Hematopoietic multipotent progenitor cell (in vitro differentiated cells): ENCODE data around the gene SH3GL3. TPM values are rescaled to one million over a fixed set of nuclear protein-coding genes. Genes with fewer than 3 reads are reported as not detected.

Source experiments
- DNase-seq, 3 donors: peaks; one replicate each; pipeline ENCODE4 v3.0.0-alpha.2; 2011 to 2015; ENCODE audit warnings: low read depth in 2 of 3, low spot score in 2 of 3
- total RNA-seq: library from RNA; depleted of rRNA; stranded (reverse); fragments of >200 nt; gene quantifications from one replicate; pipeline ENCODE4 v1.2.3, GENCODE V29; 2012

SH3GL3 gene
- total RNA-seq, 1 donor = 0.27 TPM

GRCh38 chr15:83499476-83499875 is 52.3 kb downstream of the SH3GL3 start:
- DNase-seq = no peak

GRCh38 chr15:83503595-83504364 is 56.6 kb downstream of the SH3GL3 start:
- DNase-seq = no peak

- no peak for DNase-seq
Measured at GRCh38 chr15:83504365-83504764, 57.2 kb downstream of the SH3GL3 start.

- no peak for DNase-seq
Measured at GRCh38 chr15:83510001-83510400, 62.9 kb downstream of the SH3GL3 start.

- no peak for DNase-seq
Measured at GRCh38 chr15:83512459-83512858, 65.3 kb downstream of the SH3GL3 start.

GRCh38 chr15:83514584-83514983 is 67.4 kb downstream of the SH3GL3 start:
- no peak for DNase-seq

- DNase-seq = no peak
Measured at GRCh38 chr15:83515164-83515563, 68.0 kb downstream of the SH3GL3 start.

- DNase-seq = no peak
Measured at GRCh38 chr15:83516935-83517334, 69.8 kb downstream of the SH3GL3 start.

GRCh38 chr15:83526319-83526718 is 79.2 kb downstream of the SH3GL3 start:
- no peak for DNase-seq

- no peak for DNase-seq
Measured at GRCh38 chr15:83533410-83533962, 86.3 kb downstream of the SH3GL3 start.

GRCh38 chr15:83537606-83538005 is 90.5 kb downstream of the SH3GL3 start:
- DNase-seq = no peak

- no peak for DNase-seq
Measured at GRCh38 chr15:83538682-83539081, 91.5 kb downstream of the SH3GL3 start.

GRCh38 chr15:83545804-83546511 is 98.8 kb downstream of the SH3GL3 start:
- no peak for DNase-seq

GRCh38 chr15:83546512-83546888 is 99.4 kb downstream of the SH3GL3 start:
- no peak for DNase-seq

- DNase-seq = no peak
Measured at GRCh38 chr15:83547168-83547567, 100.0 kb downstream of the SH3GL3 start.

- DNase-seq = no peak
Measured at GRCh38 chr15:83549623-83550022, 102.5 kb downstream of the SH3GL3 start.

- no peak for DNase-seq
Measured at GRCh38 chr15:83554558-83554957, 107.4 kb downstream of the SH3GL3 start.

- DNase-seq = no peak
Measured at GRCh38 chr15:83555383-83555782, 108.2 kb downstream of the SH3GL3 start.

GRCh38 chr15:83556068-83556467 is 108.9 kb downstream of the SH3GL3 start:
- no peak for DNase-seq

- DNase-seq = no peak
Measured at GRCh38 chr15:83556754-83557153, 109.6 kb downstream of the SH3GL3 start.

GRCh38 chr15:83558146-83558545 is 111.0 kb downstream of the SH3GL3 start:
- no peak for DNase-seq
